Measurements from ENCODE around the gene MEGF6.
"Not testable (repeated sequence)": the region's sequence is repeated elsewhere in the genome, so short reads cannot be mapped to it uniquely, and the experiment has no call there.

DNA sequence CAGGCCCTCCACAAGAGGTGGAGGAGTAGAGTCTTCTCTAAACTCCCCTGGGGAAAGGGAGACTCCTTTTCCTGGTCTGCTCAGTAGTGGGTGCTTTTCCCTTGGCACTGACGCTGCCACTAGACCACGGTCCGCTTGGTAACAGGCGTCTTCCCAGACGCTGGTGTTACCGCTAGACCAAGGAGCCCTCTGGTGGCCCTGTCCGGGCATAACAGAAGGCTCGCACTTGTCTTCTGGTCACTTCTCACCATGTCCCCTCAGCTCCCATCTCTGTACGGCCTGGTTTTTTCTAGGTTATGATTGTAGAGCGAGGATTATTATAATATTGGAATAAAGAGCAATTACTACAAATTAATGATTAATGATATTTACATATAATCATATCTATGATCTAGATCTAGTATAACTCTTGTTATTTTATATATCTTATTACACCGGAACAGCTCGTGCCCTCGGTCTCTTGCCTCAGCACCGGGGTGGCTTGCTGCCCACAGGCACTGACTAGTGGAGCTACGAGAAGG, 9.9 kb upstream of the MEGF6 start:
- not testable (repeated sequence) for TF ChIP-seq POLR2A (IDR thresholded peaks at IDR 0.05; ENCODE audit: low read length); GATA1 (IDR thresholded peaks at IDR 0.05; ENCODE audit: low read depth, low read length)

Data from erythroblast (primary cell).